Kidney epithelial cell (primary cell): ENCODE data around the gene ANKRD17. TPM values are rescaled to one million over a fixed set of nuclear protein-coding genes. Genes with fewer than 3 reads are reported as not detected.
"Not testable (repeated sequence)": the region's sequence is repeated elsewhere in the genome, so short reads cannot be mapped to it uniquely, and the experiment has no call there.

Experiments
- DNase-seq: peaks from one replicate; pipeline ENCODE4 v3.0.0-alpha.2; 2010; ENCODE audit warnings: low read depth
- H3K27me3 ChIP-seq: 2 replicates; pipeline ENCODE4 v1.6.0; 2011; ENCODE audit warnings: low read length; ENCODE audit not compliant: control insufficient read depth, insufficient read depth
- H3K36me3 ChIP-seq: 2 replicates; pipeline ENCODE4 v1.5.1; 2011; ENCODE audit warnings: low read length; ENCODE audit not compliant: control insufficient read depth, insufficient read depth
- H3K4me3 ChIP-seq: 2 replicates; pipeline ENCODE4 v1.5.1; 2011; ENCODE audit warnings: low read depth, mild to moderate bottlenecking, control low read depth, low read length
- total RNA-seq: library from RNA; depleted of rRNA; stranded (reverse); fragments of >200 nt; gene quantifications from 2 replicates; pipeline ENCODE4 v1.2.3, GENCODE V29; 2015
- TF ChIP-seq, protein P1 (sequence below): IDR thresholded peaks from 2 replicates; pipeline ENCODE4 v1.5.1; 2011; ENCODE audit warnings: mild to moderate bottlenecking, moderate library complexity, low read length, control low read depth, inconsistent platforms; ENCODE audit not compliant: insufficient read depth, poor library complexity, severe bottlenecking

Gene ANKRD17
- total RNA-seq, 1 donor from 2014 or later: 39.9 TPM

DNA sequence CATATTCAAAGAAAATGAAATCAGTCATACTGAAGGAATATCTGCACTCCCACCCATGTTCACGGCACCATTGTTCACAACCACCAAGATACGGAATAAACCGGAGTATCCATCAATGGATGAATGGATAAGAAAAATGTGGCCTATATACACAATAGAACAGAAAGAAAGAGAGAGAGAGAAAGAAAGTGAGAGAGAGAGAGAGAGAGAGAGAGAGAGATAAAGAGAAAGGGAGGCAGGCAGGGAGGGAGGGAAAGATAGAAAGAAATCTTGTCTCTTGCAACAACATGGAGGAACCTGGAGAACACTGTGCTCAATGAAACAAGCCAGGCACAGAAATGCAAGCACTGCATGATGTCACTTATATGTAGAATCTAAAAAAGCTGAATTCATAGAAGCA is 52.4 kb downstream of the ANKRD17 start:
- H3K36me3 ChIP-seq: no peaks in the 10 kb centered on the region
- TF ChIP-seq, protein P1, sequence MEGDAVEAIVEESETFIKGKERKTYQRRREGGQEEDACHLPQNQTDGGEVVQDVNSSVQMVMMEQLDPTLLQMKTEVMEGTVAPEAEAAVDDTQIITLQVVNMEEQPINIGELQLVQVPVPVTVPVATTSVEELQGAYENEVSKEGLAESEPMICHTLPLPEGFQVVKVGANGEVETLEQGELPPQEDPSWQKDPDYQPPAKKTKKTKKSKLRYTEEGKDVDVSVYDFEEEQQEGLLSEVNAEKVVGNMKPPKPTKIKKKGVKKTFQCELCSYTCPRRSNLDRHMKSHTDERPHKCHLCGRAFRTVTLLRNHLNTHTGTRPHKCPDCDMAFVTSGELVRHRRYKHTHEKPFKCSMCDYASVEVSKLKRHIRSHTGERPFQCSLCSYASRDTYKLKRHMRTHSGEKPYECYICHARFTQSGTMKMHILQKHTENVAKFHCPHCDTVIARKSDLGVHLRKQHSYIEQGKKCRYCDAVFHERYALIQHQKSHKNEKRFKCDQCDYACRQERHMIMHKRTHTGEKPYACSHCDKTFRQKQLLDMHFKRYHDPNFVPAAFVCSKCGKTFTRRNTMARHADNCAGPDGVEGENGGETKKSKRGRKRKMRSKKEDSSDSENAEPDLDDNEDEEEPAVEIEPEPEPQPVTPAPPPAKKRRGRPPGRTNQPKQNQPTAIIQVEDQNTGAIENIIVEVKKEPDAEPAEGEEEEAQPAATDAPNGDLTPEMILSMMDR: no peak
- no peaks in the 10 kb centered on the region for H3K27me3 ChIP-seq
- no peak for DNase-seq
- H3K4me3 ChIP-seq: no peak overlapping the region

DNA sequence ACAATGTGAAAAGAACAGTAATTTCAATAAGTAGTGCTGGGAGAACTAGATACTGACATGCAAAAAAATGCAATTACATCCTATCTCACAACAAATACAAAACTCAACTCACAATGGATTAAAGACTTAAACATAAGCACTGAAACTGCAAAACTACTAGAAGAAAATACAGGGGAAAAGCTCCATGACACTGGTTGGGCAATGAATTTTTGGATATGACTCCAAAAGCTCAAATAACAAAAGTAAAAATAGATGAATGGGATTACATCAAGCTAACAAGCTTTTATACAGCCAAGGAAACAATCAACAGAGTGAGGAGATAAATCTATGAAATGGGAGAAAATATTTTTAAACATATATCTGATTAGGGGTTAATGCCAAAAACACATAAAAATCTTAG is 53.1 kb downstream of the ANKRD17 start:
- no peak for DNase-seq
- Histone ChIP-seq H3K27me3 (no peaks in the 10 kb centered on the region), H3K36me3 (no peaks in the 10 kb centered on the region), H3K4me3 (no peak overlapping the region)
- TF ChIP-seq, protein P1: no peak

DNA sequence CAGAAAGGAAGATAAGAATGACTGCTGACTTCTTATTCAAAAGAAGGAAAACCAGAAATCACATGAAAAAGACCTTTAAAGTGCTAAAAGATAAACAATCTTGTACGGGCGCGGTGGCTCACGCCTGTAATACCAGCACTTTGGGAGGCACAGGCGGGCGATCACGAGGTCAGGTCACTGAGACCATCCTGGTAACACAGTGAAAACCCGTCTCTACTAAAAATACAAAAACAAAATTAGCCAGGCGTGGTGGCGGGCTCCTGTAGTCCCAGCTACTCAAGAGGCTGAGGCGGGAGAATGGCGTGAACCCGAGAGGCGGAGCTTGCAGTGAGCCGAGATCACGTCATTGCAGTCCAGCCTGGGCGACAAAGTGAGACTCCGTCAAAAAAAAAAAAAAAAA is 54.6 kb downstream of the ANKRD17 start:
- not testable (repeated sequence) for H3K27me3 ChIP-seq, H3K4me3 ChIP-seq, DNase-seq, H3K36me3 ChIP-seq

DNA sequence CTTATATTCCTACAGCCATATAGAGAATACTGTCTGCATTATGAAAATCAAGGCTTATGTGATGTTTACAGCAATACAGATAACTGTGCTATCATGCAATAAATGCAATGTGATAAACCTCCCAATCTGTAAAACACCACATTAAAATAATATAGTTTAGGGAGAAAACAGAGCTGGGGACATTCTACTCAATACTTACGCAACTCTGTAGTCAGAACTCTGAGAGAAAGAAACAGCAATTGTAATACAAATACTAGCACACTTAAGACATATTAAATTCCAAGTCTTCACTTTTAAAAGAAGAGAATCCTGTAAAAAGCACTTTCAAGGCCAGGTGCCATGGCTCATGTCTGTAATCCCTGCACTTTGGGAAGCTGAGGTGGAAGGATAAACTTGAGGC is 61.4 kb downstream of the ANKRD17 start:
- TF ChIP-seq, protein P1: no peak
- DNase-seq: no peak
- no peak overlapping the region for H3K4me3 ChIP-seq
- no peaks in the 10 kb centered on the region for H3K27me3 ChIP-seq
- H3K36me3 ChIP-seq: no peaks in the 10 kb centered on the region

DNA sequence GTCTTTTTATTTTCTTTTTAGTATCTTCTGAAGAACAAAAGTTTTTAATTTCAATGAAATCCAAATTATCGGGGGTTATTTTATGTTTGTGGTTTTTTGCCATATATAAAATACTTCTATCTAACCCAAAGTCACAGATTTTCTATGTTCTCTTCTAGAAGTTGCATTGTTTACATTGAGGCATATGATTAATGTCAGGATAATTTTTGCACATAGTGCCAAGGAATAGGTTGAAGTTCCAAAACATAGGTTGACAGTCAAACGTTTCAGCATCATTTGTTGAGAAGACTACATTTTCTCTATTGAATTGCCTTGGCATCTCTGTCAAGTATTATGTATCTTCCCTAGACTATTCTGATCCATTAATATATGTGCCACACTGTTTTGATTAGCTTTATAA is 64.5 kb downstream of the ANKRD17 start:
- TF ChIP-seq, protein P1: no peak
- no peak overlapping the region for H3K4me3 ChIP-seq
- DNase-seq: no peak
- H3K27me3 ChIP-seq: no peaks in the 10 kb centered on the region
- no peaks in the 10 kb centered on the region for H3K36me3 ChIP-seq

DNA sequence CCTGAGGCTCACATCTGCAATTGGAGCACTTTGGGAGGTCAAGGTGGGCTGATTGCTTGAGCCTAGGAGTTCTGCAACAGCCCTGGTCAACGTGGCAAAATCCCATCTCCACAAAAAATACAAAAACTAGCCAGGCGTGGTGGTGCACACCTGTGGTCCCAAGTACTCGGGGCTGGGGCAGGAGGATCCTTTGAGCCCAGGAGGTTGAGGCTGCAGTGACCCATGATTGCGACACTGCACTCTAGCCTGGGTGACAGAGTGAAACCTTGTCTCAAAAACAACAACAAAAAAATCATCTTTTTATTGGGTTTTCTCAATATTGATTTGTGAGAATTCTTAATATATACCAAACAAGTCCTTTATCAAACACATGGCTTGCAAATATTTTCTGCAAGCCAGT is 64.9 kb downstream of the ANKRD17 start:
- no peak for DNase-seq
- H3K4me3 ChIP-seq: no peak overlapping the region
- TF ChIP-seq, protein P1: no peak
- H3K36me3 ChIP-seq: no peaks in the 10 kb centered on the region
- no peaks in the 10 kb centered on the region for H3K27me3 ChIP-seq
